Measurements from ENCODE around the gene PRRC2A.
A peak's percentile ranks its signal among the peaks of the same experiment; 100 is the strongest.

PRRC2A gene

DNA sequence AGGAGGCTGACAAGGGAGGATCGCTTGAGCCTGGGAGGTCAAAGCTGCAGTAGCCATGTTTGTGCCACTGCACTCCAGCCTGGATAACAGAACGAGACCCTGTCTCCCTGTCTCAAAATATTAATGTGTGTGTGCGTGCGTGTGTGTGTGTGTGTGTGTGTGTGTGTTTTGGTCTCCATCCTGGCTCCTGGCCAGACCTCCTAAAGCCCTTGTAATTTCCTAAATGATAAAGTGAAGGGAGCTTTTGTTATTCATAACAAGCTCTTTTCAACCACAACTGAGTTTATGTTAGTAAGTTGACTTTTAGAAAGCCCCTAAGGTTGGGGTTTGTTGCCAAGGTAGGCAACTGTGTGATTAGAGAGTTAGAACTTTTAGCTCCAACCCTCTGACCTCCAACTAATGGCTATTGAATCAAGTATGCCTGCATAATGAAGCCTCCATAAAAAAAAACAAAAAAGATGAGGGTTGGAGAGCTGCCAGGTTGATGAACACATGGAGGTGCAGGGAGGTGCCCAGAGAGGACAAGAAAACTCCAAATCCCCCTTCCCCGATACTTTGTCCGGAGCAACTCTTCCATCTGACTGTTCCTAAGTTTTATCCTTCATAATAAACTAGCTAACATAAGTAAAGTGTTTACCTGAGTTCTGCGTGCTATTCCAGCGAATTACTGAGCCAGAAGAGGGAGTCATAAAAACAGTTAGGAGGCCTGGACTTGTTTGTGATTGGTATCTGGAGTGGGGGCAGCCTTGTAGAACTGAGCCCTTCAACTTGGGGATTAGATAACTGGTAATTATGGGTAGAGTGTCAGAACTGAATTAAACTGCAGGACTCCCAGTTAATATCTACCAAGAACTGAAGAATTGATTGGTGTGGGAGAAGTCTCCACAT lies 10.8 kb upstream of the PRRC2A start:
- Mint-ChIP-seq H3K27me3 (no peaks in the 10 kb centered on the region), H3K4me3 (no peak overlapping the region), H3K9me3 (no peaks in the 10 kb centered on the region), H3K27ac (no peak overlapping the region), H3K4me1 (peaks cover 9% of the 10 kb centered on the region)
- ATAC-seq (no peak), DNase-seq (no peak)

- Mint-ChIP-seq H3K4me1 (peaks cover 21% of the 10 kb centered on the region), H3K27me3 (no peaks in the 10 kb centered on the region), H3K9me3 (no peaks in the 10 kb centered on the region), H3K4me3 (no peak overlapping the region), H3K27ac (no peak overlapping the region)
- no peak for DNase-seq
- ATAC-seq, result no peak
These were observed 9.5 kb upstream of the PRRC2A start for GRCh38 chr6:31610968-31611367.

DNA sequence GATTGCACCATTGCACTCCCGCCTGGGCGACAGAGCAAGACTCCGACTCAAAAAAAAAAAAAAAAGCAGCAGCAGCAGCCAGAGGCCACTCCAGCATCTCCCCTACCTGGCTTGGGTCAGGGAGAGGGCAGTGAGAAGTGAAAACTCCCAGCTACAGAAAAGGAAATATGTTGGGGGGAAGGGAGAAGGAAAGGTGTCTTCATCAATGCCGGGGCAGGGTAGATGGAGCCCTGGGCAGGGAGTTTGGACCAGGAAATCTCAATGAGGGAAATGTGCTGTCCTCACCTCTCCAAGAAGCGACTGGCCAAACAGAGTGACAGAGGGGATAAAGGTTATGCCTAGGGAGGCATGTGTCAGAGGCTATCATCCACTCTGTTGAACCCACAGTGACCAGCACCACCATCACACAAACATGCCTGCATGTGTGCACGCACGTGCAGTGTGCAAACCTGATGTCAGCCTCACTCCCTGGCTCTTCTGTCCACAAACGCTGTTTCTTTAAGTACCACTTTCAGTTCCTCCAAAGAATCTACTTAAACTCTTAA lies 6.4 kb upstream of the PRRC2A start:
- Mint-ChIP-seq H3K4me3 (no peak overlapping the region), H3K27me3 (no peaks in the 10 kb centered on the region), H3K9me3 (no peaks in the 10 kb centered on the region), H3K4me1 (peaks cover 52% of the 10 kb centered on the region), H3K27ac (no peak overlapping the region)
- no peak for DNase-seq
- no peak for ATAC-seq

- no peak for ATAC-seq
- no peaks in the 10 kb centered on the region for H3K9me3 Mint-ChIP-seq
- H3K4me3 Mint-ChIP-seq, result peak within 1 kb of the TSS; percentile 89 to 96
- peaks cover 52% of the 10 kb centered on the region for H3K4me1 Mint-ChIP-seq
- H3K27me3 Mint-ChIP-seq, result no peaks in the 10 kb centered on the region
- DNase-seq, result no peak
- H3K27ac Mint-ChIP-seq, result peak within 1 kb of the TSS; percentile 93 to 98
These were observed 5.6 kb upstream of the PRRC2A start, which contains the start of gene AIF1 for GRCh38 chr6:31614684-31615578. Gene AIF1 (plus strand): TSS chr6:31615234. CDS start chr6:31615330, 96 bp downstream.

GRCh38 chr6:31615748-31616147 lies 4.8 kb upstream of the PRRC2A start:
- peak overlapping the region; percentile 93 to 98 for H3K27ac Mint-ChIP-seq
- H3K4me3 Mint-ChIP-seq, result peak overlapping the region; percentile 89 to 96
- H3K27me3 Mint-ChIP-seq, result no peaks in the 10 kb centered on the region
- DNase-seq (peak; percentile 28 to 57), ATAC-seq (no peak)
- H3K9me3 Mint-ChIP-seq, result no peaks in the 10 kb centered on the region
- peaks cover 52% of the 10 kb centered on the region for H3K4me1 Mint-ChIP-seq

GRCh38 chr6:31617010-31617409 lies 3.5 kb upstream of the PRRC2A start:
- Mint-ChIP-seq H3K4me3 (peak overlapping the region; percentile 89 to 96), H3K27ac (peak overlapping the region; percentile 93 to 98)
- ATAC-seq, result no peak

GRCh38 chr6:31619805-31620585 lies 520 bp upstream of the PRRC2A start:
- no peaks in the 10 kb centered on the region for H3K9me3 Mint-ChIP-seq
- ATAC-seq (peak; percentile 87), DNase-seq (peak; percentile 97 to 99)
- no peaks in the 10 kb centered on the region for H3K27me3 Mint-ChIP-seq
- peaks cover 65% of the 10 kb centered on the region for H3K4me1 Mint-ChIP-seq
- peak overlapping the region; percentile 78 to 97 for H3K4me3 Mint-ChIP-seq
- peak overlapping the region; percentile 96 for H3K27ac Mint-ChIP-seq

More at GRCh38 chr6:31617010-31617409, 3.5 kb upstream of the PRRC2A start:
- no peak for DNase-seq
- no peaks in the 10 kb centered on the region for H3K9me3 Mint-ChIP-seq
- H3K4me1 Mint-ChIP-seq, result peaks cover 57% of the 10 kb centered on the region
- no peaks in the 10 kb centered on the region for H3K27me3 Mint-ChIP-seq

- no peaks in the 10 kb centered on the region for H3K9me3 Mint-ChIP-seq
- DNase-seq, result no peak
- peak overlapping the region; percentile 90 to 98 for H3K27ac Mint-ChIP-seq
- peak overlapping the region; percentile 78 to 97 for H3K4me3 Mint-ChIP-seq
- H3K27me3 Mint-ChIP-seq, result no peaks in the 10 kb centered on the region
- no peak for ATAC-seq
- peaks cover 57% of the 10 kb centered on the region for H3K4me1 Mint-ChIP-seq
These were observed 915 bp downstream of the PRRC2A start for GRCh38 chr6:31621320-31621939.

DNA sequence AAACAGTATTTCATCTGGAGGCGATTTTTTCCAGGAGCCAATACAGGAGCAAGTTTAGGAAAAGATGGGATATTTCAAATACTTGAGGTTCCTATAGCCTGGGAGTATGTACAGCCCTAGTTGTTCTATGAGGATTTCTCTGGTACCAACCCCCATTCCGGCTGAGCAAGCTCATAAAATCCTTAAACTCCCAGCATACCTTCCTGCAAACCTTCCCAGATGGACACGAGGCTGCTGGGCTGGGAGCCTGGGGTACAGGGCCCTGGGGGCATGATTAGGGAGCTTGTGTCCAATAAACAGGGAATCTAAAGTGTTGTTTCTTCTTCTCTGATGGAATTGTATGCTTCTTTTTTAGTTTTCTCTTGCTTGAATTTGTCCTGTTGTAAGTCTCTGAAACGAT lies 1.5 kb downstream of the PRRC2A start:
- ATAC-seq (no peak), DNase-seq (no peak)
- peak overlapping the region; percentile 78 to 97 for H3K4me3 Mint-ChIP-seq
- H3K27ac Mint-ChIP-seq, result peak overlapping the region; percentile 90 to 98
- H3K27me3 Mint-ChIP-seq, result no peaks in the 10 kb centered on the region
- H3K9me3 Mint-ChIP-seq, result no peaks in the 10 kb centered on the region
- H3K4me1 Mint-ChIP-seq, result peaks cover 56% of the 10 kb centered on the region

GRCh38 chr6:31622684-31623091 lies 2.2 kb downstream of the PRRC2A start:
- peak overlapping the region; percentile 78 to 97 for H3K4me3 Mint-ChIP-seq
- H3K9me3 Mint-ChIP-seq, result no peaks in the 10 kb centered on the region
- ATAC-seq (no peak), DNase-seq (no peak)
- H3K27me3 Mint-ChIP-seq, result no peaks in the 10 kb centered on the region
- peak overlapping the region; percentile 90 to 98 for H3K27ac Mint-ChIP-seq
- peaks cover 56% of the 10 kb centered on the region for H3K4me1 Mint-ChIP-seq

- Mint-ChIP-seq H3K4me1 (peaks cover 44% of the 10 kb centered on the region), H3K27ac (no peak overlapping the region)
These were observed 3.6 kb downstream of the PRRC2A start for GRCh38 chr6:31624070-31624469.

DNA sequence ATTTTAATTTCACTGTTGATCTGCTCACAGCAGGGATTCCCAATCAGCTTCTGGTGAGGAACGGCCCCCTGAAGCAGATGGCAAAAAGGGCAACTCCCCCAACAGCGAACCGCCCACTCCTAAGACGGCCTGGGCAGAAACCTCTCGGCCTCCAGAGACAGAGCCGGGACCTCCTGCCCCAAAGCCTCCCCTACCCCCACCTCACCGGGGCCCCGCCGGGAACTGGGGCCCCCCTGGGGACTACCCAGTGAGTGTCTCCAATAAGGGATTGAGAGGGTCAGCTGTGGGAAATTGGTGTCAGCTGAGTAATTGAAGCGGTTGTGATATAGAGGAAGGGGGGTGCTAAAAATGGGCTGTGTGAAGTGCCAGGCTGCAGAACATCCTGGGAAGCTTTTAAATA lies 6.4 kb downstream of the PRRC2A start:
- ATAC-seq (no peak), DNase-seq (no peak)
- Mint-ChIP-seq H3K9me3 (no peaks in the 10 kb centered on the region), H3K4me3 (no peak overlapping the region), H3K4me1 (peaks cover 45% of the 10 kb centered on the region), H3K27me3 (no peaks in the 10 kb centered on the region), H3K27ac (no peak overlapping the region)

More at GRCh38 chr6:31624070-31624469, 3.6 kb downstream of the PRRC2A start:
- H3K4me3 Mint-ChIP-seq, result no peak overlapping the region
- no peaks in the 10 kb centered on the region for H3K9me3 Mint-ChIP-seq
- ATAC-seq (no peak), DNase-seq (no peak)
- no peaks in the 10 kb centered on the region for H3K27me3 Mint-ChIP-seq

DNA sequence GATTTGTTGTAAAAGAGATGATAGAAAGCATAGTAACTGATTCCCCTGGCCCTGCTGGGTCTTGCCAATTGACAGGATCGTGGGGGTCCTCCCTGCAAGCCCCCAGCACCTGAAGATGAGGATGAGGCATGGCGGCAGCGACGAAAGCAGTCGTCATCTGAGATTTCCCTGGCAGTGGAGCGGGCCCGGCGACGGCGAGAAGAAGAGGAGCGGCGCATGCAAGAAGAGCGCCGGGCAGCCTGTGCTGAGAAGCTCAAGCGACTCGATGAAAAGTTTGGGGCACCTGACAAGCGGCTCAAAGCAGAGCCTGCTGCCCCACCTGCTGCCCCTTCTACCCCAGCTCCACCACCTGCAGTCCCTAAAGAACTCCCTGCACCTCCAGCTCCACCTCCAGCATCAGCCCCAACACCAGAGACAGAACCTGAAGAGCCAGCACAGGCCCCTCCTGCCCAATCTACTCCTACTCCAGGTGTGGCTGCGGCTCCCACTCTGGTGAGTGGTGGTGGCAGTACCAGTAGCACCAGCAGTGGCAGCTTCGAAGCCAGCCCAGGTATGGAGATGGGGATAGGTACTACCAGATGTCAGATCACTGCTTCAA lies 7.3 kb downstream of the PRRC2A start:
- Mint-ChIP-seq H3K27ac (peak overlapping the region; percentile 13 to 14), H3K4me1 (peaks cover 45% of the 10 kb centered on the region), H3K4me3 (no peak overlapping the region), H3K9me3 (no peaks in the 10 kb centered on the region), H3K27me3 (no peaks in the 10 kb centered on the region)
- no peak for ATAC-seq
- DNase-seq, result no peak

DNA sequence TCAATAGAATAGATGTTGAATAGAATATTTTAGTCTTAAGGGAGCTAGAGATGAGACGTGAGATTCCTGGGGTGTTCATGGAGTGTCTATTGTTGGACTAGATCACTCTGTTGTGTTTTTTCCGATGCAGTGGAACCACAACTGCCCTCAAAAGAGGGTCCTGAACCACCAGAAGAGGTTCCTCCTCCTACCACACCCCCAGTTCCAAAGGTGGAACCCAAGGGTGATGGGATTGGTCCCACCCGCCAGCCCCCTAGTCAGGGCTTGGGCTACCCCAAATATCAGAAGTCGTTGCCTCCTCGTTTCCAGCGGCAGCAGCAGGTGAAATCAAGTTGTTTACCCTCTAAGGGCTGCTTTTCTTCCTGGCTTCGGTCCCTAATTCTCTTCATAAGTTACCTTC lies 8.5 kb downstream of the PRRC2A start:
- no peak for ATAC-seq
- peak overlapping the region in 1 of 2 donors; percentile 28 for H3K27ac Mint-ChIP-seq

More for the DNA sequence above, 8.5 kb downstream of the PRRC2A start:
- H3K4me3 Mint-ChIP-seq, result no peak overlapping the region
- H3K9me3 Mint-ChIP-seq, result no peaks in the 10 kb centered on the region
- DNase-seq, result no peak
- H3K4me1 Mint-ChIP-seq, result peaks cover 43% of the 10 kb centered on the region
- H3K27me3 Mint-ChIP-seq, result no peaks in the 10 kb centered on the region
